Endothelial cell of umbilical vein (primary cell): ENCODE data around the gene LMF2. TPM values are rescaled to one million over a fixed set of nuclear protein-coding genes. Genes with fewer than 3 reads are reported as not detected.

Experiments
- BruUV-seq: library from RNA; stranded (reverse); fragments of 400-500 nt; replicated peaks from 2 replicates; lab custom pipeline; 2021; lab: Mats Ljungman, UMichigan
- CTCF ChIA-PET: fragments of 300-600, 350-600 bp; sonication (Branson Sonifier 250); formaldehyde crosslinking; loops from one replicate; lab custom pipeline; 2021; ENCODE audit warnings: antibody characterized with exemption, inconsistent platforms; lab: Charles Lee
- POLR2A ChIA-PET: fragments of 300-600, 350-600 bp; sonication (Branson Sonifier 250); formaldehyde crosslinking; loops from one replicate; lab custom pipeline; 2021; ENCODE audit warnings: antibody characterized with exemption, inconsistent platforms; lab: Charles Lee
- DNase-seq: peaks from one replicate; pipeline ENCODE4 v3.0.0-alpha.2; 2011; ENCODE audit warnings: low read depth, low spot score
- FAIRE-seq: peaks from 2 replicates; lab custom pipeline; 2011; peaks lifted over from hg19 to GRCh38; lab: Jason Lieb, UNC
- H2AFZ ChIP-seq: 2 replicates; pipeline ENCODE4 v1.6.0; 2012; ENCODE audit warnings: low read depth, low read length, control low read depth, inconsistent platforms
- H3K27ac ChIP-seq: 2 replicates; pipeline ENCODE4 v1.5.1; 2011; ENCODE audit warnings: low read depth, mild to moderate bottlenecking, control low read depth, low read length, moderate library complexity; ENCODE audit not compliant: insufficient read depth
- H3K27me3 ChIP-seq, 2 experiments: 2 replicates each; pipeline versions ENCODE4 v1.6.0 to v1.6.1; 2011; ENCODE audit warnings: low read length in 2 of 2, mixed read lengths in 1 of 2; ENCODE audit not compliant: control insufficient read depth in 2 of 2, insufficient read depth in 2 of 2
- H3K36me3 ChIP-seq, 2 experiments: 2 replicates in 1 of 2; 3 replicates in 1 of 2; pipeline ENCODE4 v1.5.1; 2011; ENCODE audit warnings: low read length in 2 of 2, mild to moderate bottlenecking in 1 of 2, moderate library complexity in 1 of 2; ENCODE audit not compliant: control insufficient read depth in 2 of 2, insufficient read depth in 2 of 2; ENCODE audit errors: extremely low read depth in 1 of 2
- H3K4me1 ChIP-seq: 3 replicates; pipeline ENCODE4 v1.5.1; 2011; ENCODE audit warnings: mild to moderate bottlenecking, low read length; ENCODE audit not compliant: control insufficient read depth, insufficient read depth; ENCODE audit errors: extremely low read depth
- H3K4me2 ChIP-seq: 2 replicates; pipeline ENCODE4 v1.6.1; 2011; ENCODE audit warnings: low read length, control low read depth, mixed read lengths; ENCODE audit not compliant: insufficient read depth
- H3K4me3 ChIP-seq, 3 experiments: fragments of 200-600 bp in 1 of 3; sonication (generic), shearing (Covaris generic) in 1 of 3; replicated peaks in 1 of 3; 2 replicates each; pipeline ENCODE4 v1.5.1; 2011 to 2016; ENCODE audit warnings: control low read depth in 3 of 3, low read length in 3 of 3, mild to moderate bottlenecking in 2 of 3, inconsistent platforms in 1 of 3, low read depth in 1 of 3, moderate library complexity in 1 of 3; ENCODE audit not compliant: insufficient read depth in 1 of 3
- H3K79me2 ChIP-seq: 2 replicates; pipeline ENCODE4 v1.6.0; 2012; ENCODE audit warnings: low read length, inconsistent platforms; ENCODE audit not compliant: control insufficient read depth, insufficient read depth
- H3K9ac ChIP-seq: replicated peaks from 2 replicates; pipeline ENCODE3; 2011; ENCODE audit warnings: low read length, control low read depth; ENCODE audit not compliant: insufficient read depth; ENCODE audit errors: extremely low read depth
- H3K9me1 ChIP-seq: replicated peaks from 3 replicates; pipeline ENCODE4 v1.6.0; 2011; ENCODE audit warnings: mild to moderate bottlenecking, low read length; ENCODE audit not compliant: control insufficient read depth, insufficient read depth; ENCODE audit errors: extremely low read depth
- H3K9me3 ChIP-seq: replicated peaks from 2 replicates; pipeline ENCODE4 v1.5.1; 2012; ENCODE audit warnings: low read length, inconsistent platforms; ENCODE audit not compliant: control insufficient read depth, insufficient read depth
- H4K20me1 ChIP-seq: replicated peaks from 2 replicates; pipeline ENCODE3; 2011; ENCODE audit warnings: mild to moderate bottlenecking, low read length; ENCODE audit not compliant: control insufficient read depth, insufficient read depth; ENCODE audit errors: extremely low read depth
- CTCF ChIP-seq, 2 donors: IDR thresholded peaks; 1 replicate in 1 of 2; 2 replicates in 1 of 2; pipeline ENCODE4 v1.5.1; 2011; ENCODE audit warnings: low read length in 2 of 2, mild to moderate bottlenecking in 2 of 2, moderate library complexity in 2 of 2, control low read depth in 1 of 2, inconsistent platforms in 1 of 2, low read depth in 1 of 2; ENCODE audit not compliant: insufficient read depth in 1 of 2; ENCODE audit errors: extremely low read depth in 1 of 2
- EZH2 ChIP-seq: IDR thresholded peaks from 2 replicates; pipeline ENCODE4 v1.6.1; 2012; ENCODE audit warnings: borderline replicate concordance, low read depth, mild to moderate bottlenecking, moderate library complexity, low read length, inconsistent platforms; ENCODE audit not compliant: severe bottlenecking
- FOS ChIP-seq: IDR thresholded peaks from 2 replicates; pipeline ENCODE4 v1.6.1; 2011; ENCODE audit warnings: mild to moderate bottlenecking, low read length, moderate library complexity, borderline replicate concordance; ENCODE audit not compliant: insufficient read depth
- JUN ChIP-seq: IDR thresholded peaks from 2 replicates; pipeline ENCODE4 v1.6.1; 2011; ENCODE audit warnings: borderline replicate concordance, low read depth; ENCODE audit not compliant: insufficient read length, insufficient read depth
- MYC ChIP-seq: IDR thresholded peaks from one replicate; pipeline ENCODE4 v1.6.1; 2011; ENCODE audit warnings: mild to moderate bottlenecking, low read depth, low read length
- POLR2A ChIP-seq: IDR thresholded peaks from 2 replicates; pipeline ENCODE4 v1.6.1; 2012; ENCODE audit warnings: low read depth, mild to moderate bottlenecking, control low read depth, low read length
- POLR2AphosphoS5 ChIP-seq: IDR thresholded peaks from 2 replicates; pipeline ENCODE4 v1.6.1; 2012; ENCODE audit warnings: low read depth, mild to moderate bottlenecking, control low read depth, low read length, moderate library complexity; ENCODE audit not compliant: insufficient read depth
- dilution Hi-C: fragments of 300-500 bp; cut with MboI; formaldehyde crosslinking; loops from one replicate; pipeline ENCODE4 v1.15.0; 2019; ENCODE audit warnings: low sequenced_read_pairs; ENCODE audit not compliant: extremely low pct_ligation_motif_present
- intact Hi-C: fragments of 100-400 bp; cut with micrococcal nuclease; formaldehyde crosslinking; loops from one replicate; pipeline ENCODE4 v1.10.0; 2022
- polyA plus RNA-seq, 4 experiments: library from polyadenylated mRNA; depleted of rRNA in 3 of 4; stranded (reverse) in 3 of 4; unstranded in 1 of 4; fragments of >200 nt; gene quantifications; 2 replicates each; pipeline versions ENCODE4 v1.2.1 to v1.2.3, GENCODE V29; 2011 to 2012; ENCODE audit warnings: missing spikeins in 1 of 4
- total RNA-seq: library from RNA; stranded (reverse); gene quantifications from 2 replicates; pipeline ENCODE4 v1.2.3, GENCODE V29; 2021

Gene LMF2
- total and polyA plus RNA-seq, 2 donors (not counting 3 experiments of a cell fraction or from before 2014, with no cell fraction given) = 89.7 to 112 TPM

- H3K27ac ChIP-seq = no peak overlapping the region
- peaks cover 0 to 1% of the 10 kb centered on the region in 2 experiments for H3K27me3 ChIP-seq
- H3K4me1 ChIP-seq = no peaks in the 10 kb centered on the region
- ChIA-PET POLR2A (no interaction called here), CTCF (interaction anchor here (0.9 kb wide), 1 partner anchor 12 kb away, joined by 3 read pairs; the partner anchor contains the start of gene SCO2)
- H3K9me3 ChIP-seq = no peaks in the 10 kb centered on the region
- no peak overlapping the region for H2AFZ ChIP-seq
- H3K4me2 ChIP-seq = no peak overlapping the region
- H4K20me1 ChIP-seq = no peaks in the 10 kb centered on the region
- no peak for FAIRE-seq
- no peaks in the 10 kb centered on the region for H3K36me3 ChIP-seq
- H3K79me2 ChIP-seq = no peaks in the 10 kb centered on the region
- H3K4me3 ChIP-seq = no peak overlapping the region
- H3K9me1 ChIP-seq = no peaks in the 10 kb centered on the region
- DNase-seq = no peak
- dilution Hi-C loops = no loop called here
- no TSS peak for BruUV-seq
- TF ChIP-seq CTCF (IDR thresholded peaks at IDR 0.05; ENCODE audit: extremely low read depth in 1 of 2, insufficient read depth in 1 of 2, low read depth in 1 of 2, low read length in 2 of 2) = no peak
- TF ChIP-seq EZH2 = no peak
- intact Hi-C loops = no loop called here
- H3K9ac ChIP-seq = no peak overlapping the region
Observed at GRCh38 chr22:50537765-50538164, 30.3 kb upstream of the LMF2 start.

GRCh38 chr22:50536226-50536625 is 28.7 kb upstream of the LMF2 start:
- Histone ChIP-seq H3K9me3 (no peaks in the 10 kb centered on the region), H4K20me1 (no peaks in the 10 kb centered on the region), H3K4me1 (peaks cover 9% of the 10 kb centered on the region), H3K36me3 (no peaks in the 10 kb centered on the region), H3K9me1 (no peaks in the 10 kb centered on the region), H3K9ac (no peak overlapping the region), H3K27me3 (peaks cover 3 to 4% of the 10 kb centered on the region in 2 experiments), H3K4me3 (no peak overlapping the region), H3K27ac (no peak overlapping the region), H2AFZ (no peak overlapping the region), H3K4me2 (no peak overlapping the region), H3K79me2 (no peaks in the 10 kb centered on the region)
- dilution Hi-C loops (no loop called here), intact Hi-C loops (no loop called here)
- TF ChIP-seq POLR2A (no peak), JUN (no peak), FOS (no peak), CTCF (IDR thresholded peaks at IDR 0.05; ENCODE audit: extremely low read depth in 1 of 2, insufficient read depth in 1 of 2, low read depth in 1 of 2, low read length in 2 of 2) (no peak), MYC (no peak), EZH2 (no peak), POLR2AphosphoS5 (no peak)
- DNase-seq = no peak
- no peak for FAIRE-seq
- no TSS peak for BruUV-seq
- ChIA-PET POLR2A (no interaction called here), CTCF (interaction anchor here (0.7 kb wide), 1 partner anchor 30 kb away, joined by 3 read pairs; no protein-coding TSS in a partner anchor)
